ENCODE results near the gene POGZ.

GRCh38 chr1:151455231-151455630 is 4.1 kb downstream of the POGZ start:
- TF ChIP-seq CTCF (conservative IDR thresholded peaks at IDR 0.05; ENCODE audit: low read depth, low read length) (no peak), EZH2 (IDR thresholded peaks at IDR 0.05; ENCODE audit: low read length, unreplicated experiment) (no peak), EZH2phosphoT487 (IDR thresholded peaks at IDR 0.05; ENCODE audit: borderline replicate concordance, low read length) (no peak)
